ENCODE data around the gene UGT1A6. TPM values are rescaled to one million over a fixed set of nuclear protein-coding genes. Genes with fewer than 3 reads are reported as not detected.
"Not testable (repeated sequence)": the region's sequence is repeated elsewhere in the genome, so short reads cannot be mapped to it uniquely, and the experiment has no call there.

The UGT1A6 gene
- total RNA-seq, 2 experiments from 2014 or later: not detected

DNA sequence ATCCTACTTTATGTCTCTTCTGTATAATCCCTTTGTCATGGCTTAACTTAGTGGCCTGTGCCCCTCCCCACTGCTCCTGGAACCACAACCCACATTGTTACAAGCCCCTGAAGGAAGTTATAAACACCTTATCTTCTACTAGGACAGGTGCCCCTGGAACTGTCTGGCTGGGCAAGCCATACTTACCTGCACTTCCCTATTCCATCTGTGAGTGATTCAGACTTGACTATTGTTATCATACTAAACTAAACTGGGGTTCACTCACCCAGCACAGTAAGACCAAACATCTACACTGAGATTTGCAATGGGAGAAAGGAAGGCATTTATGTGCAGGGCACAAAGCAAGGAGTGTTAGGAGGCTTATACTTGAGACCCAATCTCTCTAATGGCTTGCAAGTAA, 3.7 kb upstream of the UGT1A6 start:
- Mint-ChIP-seq H3K4me1 (no peaks in the 10 kb centered on the region), H3K36me3 (ENCODE audit: low read depth) (no peaks in the 10 kb centered on the region), H3K27me3 (peaks cover 4% of the 10 kb centered on the region), H3K27ac (no peak overlapping the region), H3K4me3 (no peak overlapping the region), H3K9me3 (ENCODE audit: low read depth) (no peaks in the 10 kb centered on the region)
- intact Hi-C loops (cut with DNase I, micrococcal nuclease): no loop called here
- POLR2A ChIA-PET: no interaction called here
- CTCF ChIA-PET: no interaction called here
- DNase-seq (no peak), ATAC-seq (no peak)

DNA sequence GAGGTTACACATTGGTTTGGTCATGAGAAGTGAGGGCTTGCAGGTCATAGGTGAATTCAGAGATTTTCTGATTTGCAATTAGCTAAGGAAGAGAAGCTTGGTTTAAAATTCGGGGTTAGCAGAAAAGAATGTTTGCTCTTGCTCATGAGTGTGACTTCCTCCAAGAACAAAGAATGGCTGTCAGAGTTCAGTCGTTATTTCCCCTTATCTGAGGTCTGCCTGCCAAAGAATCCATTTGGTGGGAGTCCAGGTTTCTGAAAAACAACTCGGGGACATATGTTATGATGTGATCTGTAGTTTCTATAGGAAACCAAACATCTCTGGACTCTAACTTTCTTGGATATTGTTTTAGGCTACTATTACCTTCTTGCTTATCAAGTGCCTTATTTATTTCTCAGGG, 3.2 kb upstream of the UGT1A6 start:
- DNase-seq (no peak), ATAC-seq (no peak)
- POLR2A ChIA-PET: no interaction called here
- H3K4me1 Mint-ChIP-seq: no peaks in the 10 kb centered on the region
- no peaks in the 10 kb centered on the region for H3K36me3 Mint-ChIP-seq (ENCODE audit: low read depth)
- H3K27ac Mint-ChIP-seq: no peak overlapping the region
- peaks cover 4% of the 10 kb centered on the region for H3K27me3 Mint-ChIP-seq
- CTCF ChIA-PET: no interaction called here
- H3K9me3 Mint-ChIP-seq (ENCODE audit: low read depth): no peaks in the 10 kb centered on the region
- no peak overlapping the region for H3K4me3 Mint-ChIP-seq
- intact Hi-C loops (cut with DNase I, micrococcal nuclease): no loop called here

DNA sequence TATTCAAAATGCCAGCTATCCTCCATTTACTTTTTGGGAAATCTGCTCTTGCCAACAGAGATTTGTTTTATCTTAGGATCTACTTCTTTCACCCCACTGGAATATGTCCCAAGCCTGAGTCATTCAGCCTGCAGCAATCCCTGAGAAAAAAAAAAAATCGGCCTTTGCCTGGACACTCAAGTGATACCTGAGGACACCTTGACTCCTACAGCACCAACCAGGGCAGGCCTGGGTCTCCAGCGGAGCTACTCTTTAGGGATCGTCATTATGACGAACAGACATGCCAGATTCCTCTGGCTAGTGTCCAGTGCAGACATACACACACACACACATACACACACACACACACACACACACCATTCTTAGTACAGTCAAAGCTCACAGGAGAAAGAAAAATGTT, 2.2 kb upstream of the UGT1A6 start:
- Mint-ChIP-seq H3K27ac (no peak overlapping the region), H3K4me3 (no peak overlapping the region), H3K9me3 (ENCODE audit: low read depth) (no peaks in the 10 kb centered on the region), H3K27me3 (peaks cover 4% of the 10 kb centered on the region), H3K4me1 (no peaks in the 10 kb centered on the region), H3K36me3 (ENCODE audit: low read depth) (no peaks in the 10 kb centered on the region)
- POLR2A ChIA-PET: no interaction called here
- intact Hi-C loops (cut with DNase I, micrococcal nuclease): no loop called here
- DNase-seq (no peak), ATAC-seq (no peak)
- CTCF ChIA-PET: no interaction called here

DNA sequence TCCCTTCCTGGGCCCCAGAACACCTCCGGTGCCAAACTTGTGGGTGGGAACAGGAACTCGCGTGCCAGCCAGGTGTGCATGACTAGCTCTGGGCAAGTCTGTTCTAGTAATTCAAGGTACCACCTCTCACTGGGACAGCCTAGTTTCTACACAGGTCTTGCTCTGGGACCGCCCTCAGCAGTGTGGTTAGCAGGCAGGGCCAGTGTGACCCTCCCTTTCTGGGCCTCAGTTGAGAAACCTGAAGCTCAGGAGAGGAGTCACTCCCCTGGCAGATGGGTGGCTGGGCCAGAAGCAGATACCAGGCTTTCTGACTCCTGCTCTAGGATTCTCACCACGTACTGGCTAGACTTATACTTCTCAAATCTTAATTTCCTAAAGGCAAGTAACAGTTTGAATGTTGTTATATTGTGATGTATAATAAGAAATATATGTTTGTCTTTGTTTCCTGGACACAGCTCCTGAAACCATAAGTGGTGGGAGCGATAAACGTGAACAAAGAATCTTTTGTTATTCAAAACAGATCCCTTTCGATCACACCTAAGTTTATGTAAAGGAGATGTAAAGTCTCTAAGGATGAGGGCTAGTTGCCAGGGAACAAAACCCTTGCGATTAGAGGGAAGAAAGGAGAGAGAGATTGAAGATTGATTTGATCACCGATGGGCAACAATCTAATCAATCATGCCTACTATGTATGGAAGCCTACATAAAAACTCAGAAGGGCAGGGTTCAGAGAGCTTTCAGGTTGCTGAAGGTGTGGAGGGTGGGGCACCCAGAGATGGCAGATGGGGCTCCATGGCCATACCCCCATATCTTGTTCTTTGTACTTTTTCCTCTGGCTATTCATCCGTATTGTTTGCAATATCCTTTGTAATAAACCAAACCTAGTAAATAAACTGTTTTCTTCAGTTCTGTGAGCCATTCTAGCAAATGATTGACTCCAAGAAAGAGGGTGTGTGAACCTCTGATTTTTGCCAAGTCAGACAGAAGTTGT, 952 bp upstream of the UGT1A6 start:
- H3K36me3 Mint-ChIP-seq (ENCODE audit: low read depth): no peaks in the 10 kb centered on the region
- no peak overlapping the region for H3K4me3 Mint-ChIP-seq
- no peak for DNase-seq
- H3K27ac Mint-ChIP-seq: no peak overlapping the region
- no peak for ATAC-seq
- H3K9me3 Mint-ChIP-seq (ENCODE audit: low read depth): no peaks in the 10 kb centered on the region
- intact Hi-C loops (cut with DNase I, micrococcal nuclease): no loop called here
- no peaks in the 10 kb centered on the region for H3K4me1 Mint-ChIP-seq
- ChIA-PET CTCF (interaction anchor here (0.6 kb wide), 1 partner anchor 59 kb away, joined by 3 read pairs; no protein-coding TSS in a partner anchor), POLR2A (no interaction called here)
- H3K27me3 Mint-ChIP-seq: no peaks in the 10 kb centered on the region

DNA sequence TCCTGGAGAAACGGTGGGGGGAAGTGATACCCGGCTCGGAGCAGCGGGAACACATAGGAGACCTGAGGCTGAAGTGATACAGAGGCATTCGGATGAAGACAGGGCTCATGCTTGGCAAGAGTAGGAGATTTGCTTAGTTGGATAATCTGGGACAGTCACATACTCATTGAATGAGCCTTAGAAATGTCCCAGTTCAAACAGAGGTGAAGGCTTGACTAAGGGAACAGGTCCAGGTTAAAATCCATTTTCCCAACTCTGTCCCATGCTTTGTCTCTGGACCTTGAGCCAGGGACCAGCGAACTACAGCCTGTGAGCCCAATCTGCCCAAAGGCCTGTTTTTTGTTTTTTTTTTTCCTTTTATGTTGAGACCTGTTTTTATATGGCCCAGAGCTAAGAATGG, 1.3 kb downstream of the UGT1A6 start:
- POLR2A ChIA-PET: interaction anchor here (0.5 kb wide), 1 partner anchor 464 kb away, joined by 3 read pairs; no protein-coding TSS in a partner anchor
- no peak overlapping the region for H3K4me3 Mint-ChIP-seq
- H3K4me1 Mint-ChIP-seq: no peaks in the 10 kb centered on the region

DNA sequence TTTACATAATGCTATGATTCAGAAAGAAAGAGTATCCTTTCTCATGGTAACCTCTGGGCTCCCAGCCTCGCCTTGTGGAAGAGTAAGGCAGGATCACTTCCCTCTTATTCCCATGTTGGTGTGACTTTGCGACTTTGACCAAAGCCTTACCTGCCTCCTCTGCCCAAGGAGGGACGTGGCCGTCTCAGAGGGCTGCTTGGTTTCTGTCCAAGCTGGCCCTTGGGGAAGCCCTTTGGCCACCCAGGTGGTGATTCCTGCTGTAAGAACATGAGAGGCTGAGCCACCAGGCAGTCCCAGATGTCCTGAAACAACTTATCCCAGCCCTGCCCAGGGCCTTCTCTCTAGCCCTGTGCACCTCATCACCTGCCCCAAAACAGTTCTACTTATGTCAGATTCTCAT, 6.0 kb downstream of the UGT1A6 start:
- CTCF ChIA-PET: no interaction called here
- Mint-ChIP-seq H3K4me3 (no peak overlapping the region), H3K27ac (no peak overlapping the region), H3K36me3 (ENCODE audit: low read depth) (no peaks in the 10 kb centered on the region), H3K4me1 (no peaks in the 10 kb centered on the region), H3K27me3 (no peaks in the 10 kb centered on the region), H3K9me3 (ENCODE audit: low read depth) (no peaks in the 10 kb centered on the region)
- ATAC-seq (no peak), DNase-seq (no peak)
- intact Hi-C loops (cut with DNase I, micrococcal nuclease): no loop called here
- POLR2A ChIA-PET: no interaction called here

More for the DNA sequence above, 1.3 kb downstream of the UGT1A6 start:
- H3K27ac Mint-ChIP-seq: no peak overlapping the region
- H3K9me3 Mint-ChIP-seq (ENCODE audit: low read depth): no peaks in the 10 kb centered on the region
- CTCF ChIA-PET: no interaction called here
- intact Hi-C loops (cut with DNase I, micrococcal nuclease): no loop called here
- DNase-seq (no peak), ATAC-seq (no peak)
- no peaks in the 10 kb centered on the region for H3K36me3 Mint-ChIP-seq (ENCODE audit: low read depth)
- no peaks in the 10 kb centered on the region for H3K27me3 Mint-ChIP-seq

DNA sequence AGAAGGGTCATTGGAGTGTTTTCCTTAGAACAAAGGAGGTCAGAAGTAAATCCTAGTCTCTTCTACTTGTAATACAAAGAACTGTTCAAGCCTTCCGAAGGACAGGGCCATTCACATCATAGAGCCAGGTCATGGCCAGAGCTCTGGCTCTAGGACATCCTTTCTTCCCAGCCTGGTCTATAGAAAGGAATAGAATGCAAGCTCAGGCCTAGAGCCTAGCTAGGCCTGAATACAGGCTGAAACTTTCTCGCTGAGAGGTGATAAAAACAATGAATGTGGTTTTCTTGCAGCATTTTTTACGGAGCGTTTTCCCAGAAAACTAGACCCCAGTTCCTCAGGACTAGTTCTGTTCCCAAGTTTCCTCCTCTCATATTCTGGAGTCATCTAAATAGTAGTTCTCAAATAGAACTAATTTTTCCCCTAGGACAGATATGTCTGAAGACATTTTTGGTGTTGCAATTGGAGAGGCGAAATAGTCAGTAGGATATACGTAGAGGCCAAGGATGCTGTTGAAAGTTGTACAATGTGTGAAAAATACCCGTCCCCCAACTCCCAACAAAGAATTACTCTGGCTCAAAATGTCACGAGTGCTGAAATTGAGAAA, 6.8 kb downstream of the UGT1A6 start:
- ChIA-PET POLR2A (no interaction called here), CTCF (no interaction called here)
- DNase-seq (no peak), ATAC-seq (no peak)
- Mint-ChIP-seq H3K4me3 (no peak overlapping the region), H3K27me3 (no peaks in the 10 kb centered on the region), H3K9me3 (ENCODE audit: low read depth) (peaks cover 3% of the 10 kb centered on the region), H3K4me1 (no peaks in the 10 kb centered on the region), H3K36me3 (ENCODE audit: low read depth) (no peaks in the 10 kb centered on the region), H3K27ac (no peak overlapping the region)
- intact Hi-C loops (cut with DNase I, micrococcal nuclease): no loop called here

DNA sequence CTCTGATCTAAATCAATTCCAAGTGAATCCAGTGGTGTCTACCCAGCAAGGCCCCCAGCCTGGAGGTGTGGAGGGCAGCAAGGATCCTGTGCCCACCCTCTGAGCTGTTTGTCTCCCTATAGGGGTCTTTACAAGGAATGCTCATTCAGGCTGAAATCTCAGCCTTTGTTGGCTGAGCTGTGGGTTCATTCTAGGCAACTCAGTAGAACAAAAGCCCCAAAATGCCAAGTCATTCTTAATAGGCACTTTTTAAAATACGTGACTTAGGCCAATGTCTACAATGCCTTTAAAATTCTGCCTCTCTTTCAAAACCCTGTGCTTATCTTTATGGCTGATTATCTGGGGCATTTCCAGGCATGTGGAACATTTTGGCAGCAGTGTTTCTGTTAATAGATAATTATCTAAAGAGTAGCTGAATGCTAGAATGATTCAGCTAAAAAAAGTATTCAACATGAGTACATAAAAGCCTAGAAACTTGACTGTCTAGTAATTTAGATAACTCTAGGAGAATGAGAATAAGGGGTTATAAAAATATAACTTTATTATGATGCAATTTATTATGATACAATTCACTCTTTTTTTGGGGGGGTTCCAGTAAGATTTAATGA, 7.4 kb downstream of the UGT1A6 start:
- Mint-ChIP-seq H3K9me3 (ENCODE audit: low read depth) (peaks cover 3% of the 10 kb centered on the region), H3K4me1 (no peaks in the 10 kb centered on the region), H3K27ac (no peak overlapping the region), H3K27me3 (no peaks in the 10 kb centered on the region), H3K4me3 (no peak overlapping the region), H3K36me3 (ENCODE audit: low read depth) (no peaks in the 10 kb centered on the region)
- ChIA-PET POLR2A (no interaction called here), CTCF (no interaction called here)
- DNase-seq (no peak), ATAC-seq (no peak)
- intact Hi-C loops (cut with DNase I, micrococcal nuclease): no loop called here

DNA sequence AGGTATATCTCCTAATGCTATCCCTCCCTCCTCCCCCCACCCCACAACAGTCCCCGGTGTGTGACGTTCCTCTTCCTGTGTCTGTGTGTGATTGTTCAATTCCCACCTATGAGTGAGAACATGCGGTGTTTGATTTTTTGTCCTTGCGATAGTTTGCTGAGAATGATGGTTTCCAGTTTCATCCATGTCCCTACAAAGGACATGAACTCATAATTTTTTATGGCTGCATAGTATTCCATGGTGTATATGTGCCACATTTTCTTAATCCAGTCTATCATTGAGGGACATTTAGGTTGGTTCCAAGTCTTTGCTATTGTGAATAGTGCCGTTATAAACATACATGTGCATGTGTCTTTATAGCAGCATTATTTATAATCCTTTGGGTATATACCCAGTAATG, 8.2 kb downstream of the UGT1A6 start:
- POLR2A ChIA-PET; ATAC-seq; H3K4me1 Mint-ChIP-seq; H3K9me3 Mint-ChIP-seq (ENCODE audit: low read depth); H3K36me3 Mint-ChIP-seq (ENCODE audit: low read depth); H3K27ac Mint-ChIP-seq; H3K27me3 Mint-ChIP-seq; intact Hi-C loops (cut with DNase I, micrococcal nuclease); CTCF ChIA-PET; DNase-seq; H3K4me3 Mint-ChIP-seq: not testable (repeated sequence)

DNA sequence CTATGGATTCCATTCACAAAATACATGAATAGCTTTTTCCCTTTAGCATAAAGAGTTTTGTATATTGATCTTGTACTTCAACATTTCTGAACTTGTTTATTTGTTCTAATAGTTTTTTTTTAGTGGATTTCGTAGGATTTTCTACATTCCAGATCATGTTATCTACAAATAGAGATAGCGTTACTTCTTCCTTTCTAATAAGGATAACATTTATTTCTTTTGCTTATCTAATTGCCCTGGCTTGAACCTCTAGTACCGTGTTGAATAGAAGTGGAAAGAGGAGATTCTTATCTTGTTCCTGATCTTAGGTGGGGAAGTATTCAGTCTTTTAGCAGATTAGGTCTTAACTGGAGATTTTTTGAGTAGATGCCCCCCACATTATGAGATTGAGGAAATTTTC, 9.5 kb downstream of the UGT1A6 start:
- Mint-ChIP-seq H3K36me3 (ENCODE audit: low read depth) (no peaks in the 10 kb centered on the region), H3K4me1 (no peaks in the 10 kb centered on the region), H3K27me3 (peaks cover 2% of the 10 kb centered on the region), H3K4me3 (no peak overlapping the region), H3K27ac (no peak overlapping the region), H3K9me3 (ENCODE audit: low read depth) (peaks cover 3% of the 10 kb centered on the region)
- POLR2A ChIA-PET: no interaction called here
- CTCF ChIA-PET: interaction anchor here (0.6 kb wide), 1 partner anchor 9 kb away, joined by 3 read pairs; no protein-coding TSS in a partner anchor
- no peak for ATAC-seq
- DNase-seq: no peak
- intact Hi-C loops (cut with DNase I, micrococcal nuclease): no loop called here

DNA sequence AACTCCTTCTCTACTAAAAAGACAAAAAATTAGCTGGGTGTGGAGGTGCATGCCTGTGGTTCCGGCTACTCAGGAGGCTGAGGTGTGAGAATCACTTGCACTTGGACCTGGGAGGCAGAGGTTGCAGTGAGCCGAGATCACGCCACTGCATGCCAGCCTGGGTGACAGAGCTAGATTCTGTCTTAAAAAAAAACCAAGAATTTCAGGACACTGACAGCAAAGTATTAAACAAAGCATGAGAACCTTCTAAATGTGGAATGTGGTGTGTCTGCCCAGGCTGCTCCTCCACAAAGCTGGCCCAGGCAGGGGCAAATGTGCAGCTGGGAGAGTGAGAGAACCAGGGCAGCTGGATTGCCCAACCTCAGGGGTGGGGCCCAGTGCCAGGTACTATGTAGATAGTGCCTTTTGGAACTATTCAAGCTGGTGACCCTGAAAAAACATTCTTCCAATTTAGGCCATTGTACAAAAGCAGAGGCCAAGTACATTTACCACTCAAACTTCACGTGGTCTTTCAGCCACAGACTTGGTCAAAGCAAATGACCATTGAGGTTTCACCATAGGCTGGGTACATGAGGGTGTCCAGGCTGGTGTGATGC, 13.3 kb downstream of the UGT1A6 start:
- Mint-ChIP-seq H3K4me1 (no peaks in the 10 kb centered on the region), H3K27me3 (peaks cover 8% of the 10 kb centered on the region), H3K4me3 (no peak overlapping the region), H3K27ac (no peak overlapping the region), H3K9me3 (ENCODE audit: low read depth) (peaks cover 3% of the 10 kb centered on the region), H3K36me3 (ENCODE audit: low read depth) (no peaks in the 10 kb centered on the region)
- CTCF ChIA-PET: interaction anchor here (1.0 kb wide), 1 partner anchor 9 kb away, joined by 3 read pairs; no protein-coding TSS in a partner anchor
- intact Hi-C loops (cut with DNase I, micrococcal nuclease): no loop called here
- DNase-seq: no peak
- no peak for ATAC-seq
- POLR2A ChIA-PET: no interaction called here

All from activated CD4-positive, alpha-beta T cell treated with anti-CD3 and anti-CD28 coated beads for 36 hours (primary cell).